GM06990 (cell line): ENCODE measurements around the gene CENPO.

Source experiments
- DNase-seq: peaks from one replicate; pipeline ENCODE4 v3.0.0-alpha.2; 2011; ENCODE audit not compliant: insufficient read length; ENCODE audit errors: extremely low read depth
- H3K27me3 ChIP-seq: replicated peaks from 2 replicates; pipeline ENCODE4 v1.6.0; 2011; ENCODE audit warnings: low read length; ENCODE audit not compliant: control insufficient read depth, insufficient read depth
- H3K36me3 ChIP-seq: 2 replicates; pipeline ENCODE4 v1.5.1; 2011; ENCODE audit warnings: low read length; ENCODE audit not compliant: control insufficient read depth, insufficient read depth
- H3K4me3 ChIP-seq: replicated peaks from 2 replicates; pipeline ENCODE4 v1.5.1; 2011; ENCODE audit warnings: low read depth, mild to moderate bottlenecking, control low read depth, low read length
- TF ChIP-seq, protein P1 (sequence below): IDR thresholded peaks from 2 replicates; pipeline ENCODE4 v1.5.1; 2011; ENCODE audit warnings: low read length, control low read depth, mild to moderate bottlenecking, inconsistent platforms; ENCODE audit not compliant: insufficient read depth, poor library complexity, severe bottlenecking

The CENPO gene

DNA sequence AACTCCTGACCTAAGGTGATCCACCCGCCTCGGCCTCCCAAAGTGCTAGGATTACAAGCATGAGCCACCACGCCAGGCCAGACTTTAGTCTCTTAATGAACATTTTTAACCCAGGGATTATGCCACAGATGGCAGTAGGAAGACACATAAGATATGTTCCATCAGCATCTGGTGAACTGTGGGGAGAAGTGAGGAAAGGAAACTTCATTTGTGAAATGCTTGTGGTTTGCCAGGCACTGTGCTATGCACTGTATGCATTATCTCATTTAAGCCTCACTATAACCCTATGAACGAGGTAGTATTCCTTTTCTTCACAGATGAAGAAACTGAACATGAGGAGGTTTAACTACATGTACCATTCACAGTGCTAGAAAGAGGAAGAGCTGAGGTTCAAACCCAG lies 29.4 kb upstream of the CENPO start:
- no peak overlapping the region for H3K4me3 ChIP-seq
- no peaks in the 10 kb centered on the region for H3K36me3 ChIP-seq
- no peaks in the 10 kb centered on the region for H3K27me3 ChIP-seq
- TF ChIP-seq, protein P1, sequence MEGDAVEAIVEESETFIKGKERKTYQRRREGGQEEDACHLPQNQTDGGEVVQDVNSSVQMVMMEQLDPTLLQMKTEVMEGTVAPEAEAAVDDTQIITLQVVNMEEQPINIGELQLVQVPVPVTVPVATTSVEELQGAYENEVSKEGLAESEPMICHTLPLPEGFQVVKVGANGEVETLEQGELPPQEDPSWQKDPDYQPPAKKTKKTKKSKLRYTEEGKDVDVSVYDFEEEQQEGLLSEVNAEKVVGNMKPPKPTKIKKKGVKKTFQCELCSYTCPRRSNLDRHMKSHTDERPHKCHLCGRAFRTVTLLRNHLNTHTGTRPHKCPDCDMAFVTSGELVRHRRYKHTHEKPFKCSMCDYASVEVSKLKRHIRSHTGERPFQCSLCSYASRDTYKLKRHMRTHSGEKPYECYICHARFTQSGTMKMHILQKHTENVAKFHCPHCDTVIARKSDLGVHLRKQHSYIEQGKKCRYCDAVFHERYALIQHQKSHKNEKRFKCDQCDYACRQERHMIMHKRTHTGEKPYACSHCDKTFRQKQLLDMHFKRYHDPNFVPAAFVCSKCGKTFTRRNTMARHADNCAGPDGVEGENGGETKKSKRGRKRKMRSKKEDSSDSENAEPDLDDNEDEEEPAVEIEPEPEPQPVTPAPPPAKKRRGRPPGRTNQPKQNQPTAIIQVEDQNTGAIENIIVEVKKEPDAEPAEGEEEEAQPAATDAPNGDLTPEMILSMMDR: no peak
- DNase-seq: no peak

DNA sequence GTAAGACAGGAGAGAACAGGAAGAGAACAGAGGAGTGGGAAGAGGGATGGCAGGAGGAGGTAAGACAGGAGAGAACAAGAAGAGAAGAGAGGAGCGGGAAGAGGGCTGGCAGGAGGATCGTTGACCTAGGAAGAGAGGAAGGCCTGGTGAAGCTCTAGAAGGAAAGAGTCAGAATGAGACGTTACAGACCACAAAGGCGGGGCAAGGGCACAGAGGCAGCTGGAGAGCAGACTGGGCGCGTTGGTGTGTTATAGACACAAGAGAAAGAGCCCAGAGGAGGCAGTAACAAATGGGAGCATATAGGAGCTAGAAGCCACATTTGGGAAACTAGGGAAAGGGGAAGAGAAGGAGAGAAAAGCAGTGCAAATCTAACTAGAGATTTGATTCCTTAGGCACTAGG lies 26.6 kb upstream of the CENPO start:
- TF ChIP-seq, protein P1: no peak
- Histone ChIP-seq H3K27me3 (no peaks in the 10 kb centered on the region), H3K4me3 (no peak overlapping the region), H3K36me3 (peaks cover 2% of the 10 kb centered on the region)
- DNase-seq: no peak

DNA sequence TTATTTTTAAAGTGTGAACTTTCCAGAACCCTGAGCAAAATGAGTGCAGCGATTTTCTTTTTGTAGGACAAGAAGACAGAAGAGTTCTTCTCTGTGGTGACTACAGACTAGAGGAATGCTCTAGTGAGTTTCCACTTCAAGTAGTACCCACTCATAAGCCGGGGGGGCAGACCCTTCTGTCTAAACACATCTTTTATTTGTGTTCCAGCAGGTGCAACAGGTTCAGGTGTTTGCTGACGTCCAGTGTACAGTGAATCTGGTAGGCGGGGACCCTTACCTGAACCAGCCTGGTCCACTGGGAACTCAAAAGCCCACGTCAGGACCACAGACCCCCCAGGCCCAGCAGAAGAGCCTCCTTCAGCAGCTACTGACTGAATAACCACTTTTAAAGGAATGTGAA lies 25.2 kb upstream of the CENPO start:
- DNase-seq: no peak
- TF ChIP-seq, protein P1: no peak
- no peaks in the 10 kb centered on the region for H3K27me3 ChIP-seq
- peaks cover 2% of the 10 kb centered on the region for H3K36me3 ChIP-seq
- H3K4me3 ChIP-seq: no peak overlapping the region

DNA sequence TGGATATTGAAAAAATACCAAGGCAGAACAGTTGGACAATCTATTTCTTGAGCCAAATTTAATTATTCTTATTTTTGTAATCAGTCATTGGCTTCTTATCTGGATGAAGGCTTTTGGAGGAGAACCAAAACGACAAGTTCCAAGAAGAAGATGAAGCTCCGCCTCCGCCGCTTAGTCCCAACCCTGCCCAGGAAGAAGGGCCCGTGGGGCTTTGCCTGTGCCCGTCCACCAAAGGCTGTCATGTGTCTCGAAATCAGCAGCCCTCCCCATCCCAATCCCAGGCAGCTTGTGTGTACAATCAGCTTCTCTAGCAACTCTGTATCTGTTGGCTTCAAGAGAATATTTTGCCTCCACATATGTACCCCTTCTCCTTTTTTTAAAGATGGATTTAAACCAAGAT lies 24.6 kb upstream of the CENPO start:
- Histone ChIP-seq H3K4me3 (no peak overlapping the region), H3K36me3 (peaks cover 2% of the 10 kb centered on the region), H3K27me3 (no peaks in the 10 kb centered on the region)
- no peak for DNase-seq
- TF ChIP-seq, protein P1: no peak

DNA sequence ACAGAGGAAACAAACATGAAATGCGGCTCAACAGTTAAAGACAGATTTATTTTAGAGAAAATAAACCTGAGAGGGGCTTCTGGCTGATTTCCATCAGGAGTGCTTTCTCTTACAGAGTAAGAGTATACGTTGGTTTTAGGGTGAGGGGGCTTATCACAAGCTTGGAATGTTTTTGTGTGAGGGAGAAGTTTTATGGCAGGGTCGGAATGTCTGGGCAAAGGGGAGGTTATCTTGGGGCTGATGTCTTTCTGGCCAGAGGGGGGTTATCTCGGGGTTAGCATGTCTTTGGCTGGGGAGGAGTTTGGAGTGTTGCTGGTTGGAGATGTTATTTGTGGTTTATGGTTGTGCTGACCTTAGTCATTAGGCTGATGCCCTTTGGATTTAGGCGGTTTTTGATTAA lies 22.2 kb upstream of the CENPO start:
- DNase-seq: no peak
- Histone ChIP-seq H3K27me3 (no peaks in the 10 kb centered on the region), H3K36me3 (peaks cover 2% of the 10 kb centered on the region), H3K4me3 (no peak overlapping the region)
- TF ChIP-seq, protein P1: no peak
